Colonic mucosa (tissue), 4 donors: ENCODE data around the gene KCNA5. TPM values are rescaled to one million over a fixed set of nuclear protein-coding genes. Genes with fewer than 3 reads are reported as not detected.

Experiments used
- DNase-seq: peaks from one replicate; pipeline ENCODE4 v3.0.0-alpha.2; 2020
- H3K27ac ChIP-seq: fragments of 200-600 bp; one replicate; pipeline ENCODE4 v1.8.0; 2021
- H3K27me3 ChIP-seq: fragments of 200-600 bp; one replicate; pipeline ENCODE4 v1.8.0; 2021
- H3K36me3 ChIP-seq: fragments of 200-600 bp; one replicate; pipeline ENCODE4 v1.8.0; 2021
- H3K4me1 ChIP-seq: fragments of 200-600 bp; one replicate; pipeline ENCODE4 v1.8.0; 2021; ENCODE audit warnings: mild to moderate bottlenecking
- H3K4me3 ChIP-seq: fragments of 200-600 bp; one replicate; pipeline ENCODE4 v1.8.0; 2021
- H3K9ac ChIP-seq, 2 donors: one replicate each; pipeline ENCODE4 v1.7.0; 2013; ENCODE audit warnings: control low read depth in 2 of 2, low read depth in 2 of 2, low read length in 2 of 2
- H3K9me3 ChIP-seq: fragments of 200-600 bp; one replicate; pipeline ENCODE4 v1.8.0; 2021
- CTCF ChIP-seq: fragments of 200-600 bp; IDR thresholded peaks from one replicate; pipeline ENCODE4 v1.8.0; 2022; ENCODE audit warnings: antibody characterized with exemption, mild to moderate bottlenecking
- intact Hi-C: fragments of 100-400 bp; cut with DNase I; formaldehyde crosslinking; loops from one replicate; pipeline ENCODE4 v1.14.1; 2022
- total RNA-seq, 2 donors: library from RNA; stranded (reverse); fragmentation: NEBNext Ultra II Directional in 1 of 2; extraction: Animal tissue kit (Norgen Biotek cat#: 25700) in 1 of 2; gene quantifications; one replicate each; pipeline ENCODE4 v1.2.1, GENCODE V29; 2021
- donor health status: healthy.
- donor health status: DM: no; HTN: no; CAD: no.
- donor health status: DM: no; HTN: no; CAD: no.

Gene KCNA5
- total RNA-seq, 2 donors from 2014 or later: 0.11 TPM; not detected in 1

GRCh38 chr12:5000658-5001385 is 42.9 kb upstream of the KCNA5 start:
- Histone ChIP-seq H3K27ac (no peak overlapping the region), H3K4me3 (no peak overlapping the region), H3K9ac (no peak overlapping the region), H3K36me3 (no peaks in the 10 kb centered on the region), H3K27me3 (no peaks in the 10 kb centered on the region), H3K9me3 (no peaks in the 10 kb centered on the region), H3K4me1 (no peaks in the 10 kb centered on the region)
- TF ChIP-seq CTCF: no peak
- no peak for DNase-seq
- intact Hi-C loops: no loop called here

- H3K4me3 ChIP-seq: no peak overlapping the region
- DNase-seq: peak; percentile 50
- no peaks in the 10 kb centered on the region for H3K36me3 ChIP-seq
- intact Hi-C loops: loop anchor here (2.0 kb wide), 1 partner anchor 146 kb away; no protein-coding TSS in a partner anchor
- H3K9me3 ChIP-seq: no peaks in the 10 kb centered on the region
- H3K9ac ChIP-seq: no peak overlapping the region
- no peak overlapping the region for H3K27ac ChIP-seq
- no peaks in the 10 kb centered on the region for H3K4me1 ChIP-seq
- peak; percentile 89 for TF ChIP-seq CTCF
- H3K27me3 ChIP-seq: no peaks in the 10 kb centered on the region
These were observed 40.5 kb upstream of the KCNA5 start for GRCh38 chr12:5003025-5003666.

- intact Hi-C loops: no loop called here
- H3K9ac ChIP-seq: no peak overlapping the region
- H3K27ac ChIP-seq: no peak overlapping the region
- TF ChIP-seq CTCF: no peak
- no peaks in the 10 kb centered on the region for H3K9me3 ChIP-seq
- no peaks in the 10 kb centered on the region for H3K27me3 ChIP-seq
- no peaks in the 10 kb centered on the region for H3K4me1 ChIP-seq
- H3K4me3 ChIP-seq: no peak overlapping the region
- no peak for DNase-seq
- H3K36me3 ChIP-seq: no peaks in the 10 kb centered on the region
These were observed 35.0 kb upstream of the KCNA5 start for GRCh38 chr12:5008661-5009060.

GRCh38 chr12:5010151-5010550 is 33.5 kb upstream of the KCNA5 start:
- no peak overlapping the region for H3K4me3 ChIP-seq
- H3K27me3 ChIP-seq: no peaks in the 10 kb centered on the region
- H3K36me3 ChIP-seq: no peaks in the 10 kb centered on the region
- no peaks in the 10 kb centered on the region for H3K4me1 ChIP-seq
- no peaks in the 10 kb centered on the region for H3K9me3 ChIP-seq
- DNase-seq: no peak
- intact Hi-C loops: no loop called here
- TF ChIP-seq CTCF: no peak
- no peak overlapping the region for H3K9ac ChIP-seq
- H3K27ac ChIP-seq: no peak overlapping the region

- Histone ChIP-seq H3K9me3 (no peaks in the 10 kb centered on the region), H3K9ac (no peak overlapping the region), H3K36me3 (no peaks in the 10 kb centered on the region), H3K27me3 (no peaks in the 10 kb centered on the region), H3K4me1 (no peaks in the 10 kb centered on the region), H3K27ac (no peak overlapping the region), H3K4me3 (no peak overlapping the region)
- intact Hi-C loops: no loop called here
- TF ChIP-seq CTCF: no peak
- DNase-seq: no peak
These were observed 31.3 kb upstream of the KCNA5 start for GRCh38 chr12:5012337-5012736.
